HepG2 (cell line): ENCODE measurements around the gene CTNNA1. TPM values are rescaled to one million over a fixed set of nuclear protein-coding genes. Genes with fewer than 3 reads are reported as not detected.

ENCODE experiments used
- ATAC-seq: fragments of 200-7000 bp; cut with Tn5 transposase; 3 replicates; pipeline ENCODE4 v1.9.1; 2020; ENCODE audit warnings: mild to moderate bottlenecking, moderate library complexity
- BruUV-seq: library from RNA; stranded (reverse); fragments of 400-500 nt; replicated peaks from 2 replicates; lab custom pipeline; 2021; lab: Mats Ljungman, UMichigan
- CTCF ChIA-PET: fragments of 300-600 bp; formaldehyde crosslinking; extraction: SDS; loops from one replicate; lab custom pipeline; 2021; ENCODE audit warnings: low total read pairs, inconsistent platforms, low intra/inter-chr PET ratio; lab: Yijun Ruan, JAX
- POLR2A ChIA-PET: fragments of 350-600 bp; sonication (Branson Sonifier 250); formaldehyde crosslinking; loops from one replicate; lab custom pipeline; 2020; ENCODE audit warnings: antibody characterized with exemption, inconsistent platforms; lab: Yijun Ruan, JAX
- DNase-seq: peaks from one replicate; pipeline ENCODE4 v3.0.0-alpha.2; 2015; ENCODE audit warnings: low spot score
- FAIRE-seq: peaks from 3 replicates; lab custom pipeline; 2011; peaks lifted over from hg19 to GRCh38; lab: Jason Lieb, UNC
- H2AFZ ChIP-seq: one replicate; pipeline ENCODE4 v1.6.1; 2011; ENCODE audit warnings: low read length, inconsistent platforms
- H3K27ac ChIP-seq: fragments of 300-600 bp; 3 replicates; pipeline ENCODE4 v1.8.0; 2011; ENCODE audit warnings: mixed run types, mild to moderate bottlenecking, mixed read lengths, low read length, inconsistent platforms; ENCODE audit not compliant: insufficient read depth; ENCODE audit errors: extremely low read length
- H3K27me3 ChIP-seq, 2 experiments: fragments of 200-600 bp in 1 of 2; 2 replicates in 1 of 2; 3 replicates in 1 of 2; pipeline versions ENCODE4 v1.6.0 to v1.8.0; 2011; ENCODE audit warnings: low read length in 2 of 2, mild to moderate bottlenecking in 2 of 2, moderate library complexity in 2 of 2, inconsistent platforms in 1 of 2; ENCODE audit not compliant: insufficient read depth in 2 of 2, control insufficient read depth in 1 of 2
- H3K36me3 ChIP-seq, 2 experiments: fragments of 200-600 bp in 1 of 2; replicated peaks in 1 of 2; 2 replicates in 1 of 2; 3 replicates in 1 of 2; pipeline versions ENCODE4 v1.5.1 to v1.8.0; 2011; ENCODE audit warnings: low read length in 2 of 2, inconsistent platforms in 1 of 2; ENCODE audit not compliant: insufficient read depth in 2 of 2, control insufficient read depth in 1 of 2
- H3K4me1 ChIP-seq: 2 replicates; pipeline ENCODE4 v1.5.1; 2012; ENCODE audit warnings: low read length, inconsistent platforms; ENCODE audit not compliant: insufficient read depth
- H3K4me2 ChIP-seq: 2 replicates; pipeline ENCODE4 v1.6.0; 2011; ENCODE audit warnings: low read depth, low read length, inconsistent platforms
- H3K4me3 ChIP-seq, 3 experiments: fragments of 200-600 bp in 1 of 3; sonication (generic), shearing (Covaris generic) in 1 of 3; replicated peaks in 1 of 3; 2 replicates each; pipeline ENCODE4 v1.5.1; 2011 to 2016; ENCODE audit warnings: low read length in 3 of 3, inconsistent platforms in 2 of 3, low read depth in 2 of 3, mild to moderate bottlenecking in 2 of 3, control low read depth in 1 of 3, mixed read lengths in 1 of 3; ENCODE audit not compliant: insufficient read depth in 1 of 3
- H3K79me2 ChIP-seq: one replicate; pipeline ENCODE4 v1.6.1; 2011; ENCODE audit warnings: low read length, inconsistent platforms; ENCODE audit not compliant: insufficient read depth
- H3K9ac ChIP-seq: 2 replicates; pipeline ENCODE4 v1.6.0; 2011; ENCODE audit warnings: mild to moderate bottlenecking, low read depth, low read length, inconsistent platforms; ENCODE audit not compliant: insufficient read depth
- H3K9me3 ChIP-seq: 2 replicates; pipeline ENCODE4 v1.5.1; 2012; ENCODE audit warnings: mild to moderate bottlenecking, low read length
- H4K20me1 ChIP-seq: 2 replicates; pipeline ENCODE4 v1.6.0; 2011; ENCODE audit warnings: inconsistent platforms, mild to moderate bottlenecking, low read length, moderate library complexity; ENCODE audit not compliant: insufficient read depth
- DNMT1 ChIP-seq: sonication (generic); formaldehyde crosslinking; IDR thresholded peaks from 2 replicates; pipeline ENCODE4 v1.5.1; 2020; ENCODE audit warnings: mild to moderate bottlenecking, missing genetic modification reagents
- E2F2 ChIP-seq: sonication (generic); formaldehyde crosslinking; IDR thresholded peaks from 2 replicates; pipeline ENCODE4 v1.4.0; 2020; ENCODE audit warnings: missing genetic modification reagents, borderline replicate concordance
- EED ChIP-seq: sonication (generic); formaldehyde crosslinking; IDR thresholded peaks from 2 replicates; pipeline ENCODE4 v1.5.0; 2020; ENCODE audit warnings: mild to moderate bottlenecking, missing genetic modification reagents
- FOXK2 ChIP-seq: fragments of 450-650 bp; IDR thresholded peaks from 2 replicates; pipeline ENCODE4 v1.6.1; 2016
- IRF1 ChIP-seq: sonication (generic); formaldehyde crosslinking; IDR thresholded peaks from 2 replicates; pipeline ENCODE4 v1.4.0; 2020; ENCODE audit warnings: low read depth, mild to moderate bottlenecking, missing genetic modification reagents
- NRL ChIP-seq: sonication (generic); formaldehyde crosslinking; IDR thresholded peaks from 2 replicates; pipeline ENCODE4 v1.5.0; 2020; ENCODE audit warnings: missing genetic modification reagents, mild to moderate bottlenecking, moderate library complexity, borderline replicate concordance
- PAX8 ChIP-seq: sonication (generic); formaldehyde crosslinking; IDR thresholded peaks from 2 replicates; pipeline ENCODE4 v1.8.0; 2022; ENCODE audit warnings: mild to moderate bottlenecking, missing genetic modification reagents, borderline replicate concordance
- ZKSCAN8 ChIP-seq: IDR thresholded peaks from 2 replicates; pipeline ENCODE4 v1.6.1; 2016; ENCODE audit warnings: borderline replicate concordance, missing genetic modification reagents, missing compliant biosample characterization
- ZNF619 ChIP-seq: sonication (generic); formaldehyde crosslinking; IDR thresholded peaks from 2 replicates; pipeline ENCODE4 v1.4.0; 2020; ENCODE audit warnings: mild to moderate bottlenecking, missing genetic modification reagents
- WGBS: methylation state at CpG from one replicate; pipeline ENCODE4 v1.1.6; 2017; ENCODE audit warnings: low lambda C conversion rate; 5-methylcytosine and 5-hydroxymethylcytosine counted together
- in situ Hi-C: cut with HindIII; loops from 2 replicates; pipeline ENCODE4 v1.10.0; 2017; ENCODE audit warnings: low pct_unique_long_range_greater_than_20kb; ENCODE audit not compliant: extremely low pct_ligation_motif_present
- intact Hi-C: fragments of 100-400 bp; cut with micrococcal nuclease; formaldehyde crosslinking; loops from one replicate; pipeline ENCODE4 v1.10.0; 2022; ENCODE audit not compliant: unreplicated experiment
- polyA plus RNA-seq, 8 experiments: library from polyadenylated mRNA; depleted of rRNA in 3 of 8; stranded (reverse) in 7 of 8; unstranded in 1 of 8; fragments of >200 nt; fragmentation: Illumina TruSeq in 4 of 8; extraction: Trizol in 4 of 8; gene quantifications; 2 replicates each; pipeline versions ENCODE4 v1.2.1 to v1.2.3, GENCODE V29; 2011 to 2016; ENCODE audit warnings: low read depth in 4 of 8, missing spikeins in 1 of 8, mixed read lengths in 1 of 8; ENCODE audit not compliant: insufficient read depth in 1 of 8
- total RNA-seq, 5 experiments: library from RNA; depleted of rRNA; stranded (reverse); fragments of >200 nt; fragmentation: Illumina TruSeq; extraction: Trizol; gene quantifications; 2 replicates each; pipeline ENCODE4 v1.2.3, GENCODE V29; 2016; ENCODE audit warnings: low read depth in 1 of 5
- TF ChIP-seq, protein P1 (sequence below): sonication (generic); formaldehyde crosslinking; IDR thresholded peaks from 2 replicates; pipeline ENCODE4; 2020; ENCODE audit warnings: missing genetic modification reagents, mild to moderate bottlenecking, borderline replicate concordance
- TF ChIP-seq, protein P2 (sequence below): sonication (generic); formaldehyde crosslinking; IDR thresholded peaks from 2 replicates; pipeline ENCODE4 v1.8.0; 2022; ENCODE audit warnings: missing genetic modification reagents, mild to moderate bottlenecking, borderline replicate concordance
- TF ChIP-seq, protein P3 (sequence below): sonication (generic); formaldehyde crosslinking; IDR thresholded peaks from 2 replicates; pipeline ENCODE4 v1.8.0; 2022; ENCODE audit warnings: mild to moderate bottlenecking, missing genetic modification reagents
- TF ChIP-seq, protein P4 (sequence below): sonication (generic); formaldehyde crosslinking; IDR thresholded peaks from 2 replicates; pipeline ENCODE4 v1.4.0; 2020; ENCODE audit warnings: mild to moderate bottlenecking, missing genetic modification reagents

Gene CTNNA1
- total and polyA plus RNA-seq, 2 of the 13 experiments (the other 11 are each of a cell fraction or from before 2014, with no cell fraction given): 66.8 to 162 TPM

DNA sequence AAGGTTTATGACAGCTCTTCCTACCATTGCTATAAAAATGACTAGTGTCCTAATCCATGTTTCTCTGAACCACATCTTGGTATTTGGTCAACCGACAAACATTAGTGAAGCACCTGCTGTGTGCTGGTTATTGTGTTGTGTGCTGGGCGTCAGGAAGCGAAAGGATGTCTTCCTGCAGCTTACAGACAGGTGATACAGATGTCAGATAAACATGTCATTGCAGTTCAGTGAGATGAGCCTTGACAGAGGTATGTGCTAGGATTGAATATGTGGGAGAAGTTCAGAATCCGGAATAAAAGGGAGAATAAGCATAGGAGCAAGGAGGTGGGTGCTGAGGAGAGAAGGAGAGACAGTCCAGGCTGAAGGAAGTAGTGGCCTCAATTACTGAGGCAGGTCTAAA is 20.3 kb upstream of the CTNNA1 start (continued):
- no peak for TF ChIP-seq ZNF619

DNA sequence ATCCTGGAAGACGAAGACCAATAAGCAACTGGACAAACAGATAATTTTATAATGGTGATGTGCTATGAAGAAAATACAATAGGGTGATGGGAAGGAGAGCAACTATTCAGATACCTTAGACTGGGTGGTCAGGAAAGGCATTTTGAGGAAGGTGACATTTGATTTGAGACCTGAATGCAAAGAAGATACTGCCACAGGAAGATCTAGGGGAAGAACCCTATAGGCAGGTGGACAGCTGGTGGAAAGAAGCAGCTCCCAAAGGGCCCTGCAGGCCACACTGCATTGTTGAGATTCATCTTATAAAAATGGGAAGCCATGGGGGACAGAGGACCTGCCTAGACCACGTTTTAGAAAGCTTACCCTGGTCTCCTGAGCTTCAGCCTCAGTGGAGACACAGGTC is 19.7 kb upstream of the CTNNA1 start:
- in situ Hi-C loops: no loop called here
- H3K27ac ChIP-seq: no peak overlapping the region
- ChIA-PET CTCF (no interaction called here), POLR2A (no interaction called here)
- no peaks in the 10 kb centered on the region for H4K20me1 ChIP-seq
- H3K27me3 ChIP-seq: no peaks in the 10 kb centered on the region
- 39% methylated on average over 2 of the region's 2 CpGs for whole genome bisulfite sequencing
- H2AFZ ChIP-seq: no peak overlapping the region
- intact Hi-C loops: no loop called here
- BruUV-seq: no TSS peak
- H3K4me1 ChIP-seq: peaks cover 47% of the 10 kb centered on the region
- no peaks in the 10 kb centered on the region for H3K9me3 ChIP-seq
- no peaks in the 10 kb centered on the region for H3K36me3 ChIP-seq
- H3K4me2 ChIP-seq: no peak overlapping the region
- no peak for ATAC-seq
- H3K4me3 ChIP-seq: no peak overlapping the region
- no peak for DNase-seq
- H3K9ac ChIP-seq: no peak overlapping the region
- H3K79me2 ChIP-seq: no peaks in the 10 kb centered on the region
- no peak for FAIRE-seq
- no peak for TF ChIP-seq NRL (CRISPR knock-in tag)
- TF ChIP-seq, protein P1, sequence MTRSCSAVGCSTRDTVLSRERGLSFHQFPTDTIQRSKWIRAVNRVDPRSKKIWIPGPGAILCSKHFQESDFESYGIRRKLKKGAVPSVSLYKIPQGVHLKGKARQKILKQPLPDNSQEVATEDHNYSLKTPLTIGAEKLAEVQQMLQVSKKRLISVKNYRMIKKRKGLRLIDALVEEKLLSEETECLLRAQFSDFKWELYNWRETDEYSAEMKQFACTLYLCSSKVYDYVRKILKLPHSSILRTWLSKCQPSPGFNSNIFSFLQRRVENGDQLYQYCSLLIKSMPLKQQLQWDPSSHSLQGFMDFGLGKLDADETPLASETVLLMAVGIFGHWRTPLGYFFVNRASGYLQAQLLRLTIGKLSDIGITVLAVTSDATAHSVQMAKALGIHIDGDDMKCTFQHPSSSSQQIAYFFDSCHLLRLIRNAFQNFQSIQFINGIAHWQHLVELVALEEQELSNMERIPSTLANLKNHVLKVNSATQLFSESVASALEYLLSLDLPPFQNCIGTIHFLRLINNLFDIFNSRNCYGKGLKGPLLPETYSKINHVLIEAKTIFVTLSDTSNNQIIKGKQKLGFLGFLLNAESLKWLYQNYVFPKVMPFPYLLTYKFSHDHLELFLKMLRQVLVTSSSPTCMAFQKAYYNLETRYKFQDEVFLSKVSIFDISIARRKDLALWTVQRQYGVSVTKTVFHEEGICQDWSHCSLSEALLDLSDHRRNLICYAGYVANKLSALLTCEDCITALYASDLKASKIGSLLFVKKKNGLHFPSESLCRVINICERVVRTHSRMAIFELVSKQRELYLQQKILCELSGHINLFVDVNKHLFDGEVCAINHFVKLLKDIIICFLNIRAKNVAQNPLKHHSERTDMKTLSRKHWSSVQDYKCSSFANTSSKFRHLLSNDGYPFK (CRISPR knock-in tag): no peak
- TF ChIP-seq ZKSCAN8 (CRISPR knock-in tag): no peak
- TF ChIP-seq, protein P2, sequence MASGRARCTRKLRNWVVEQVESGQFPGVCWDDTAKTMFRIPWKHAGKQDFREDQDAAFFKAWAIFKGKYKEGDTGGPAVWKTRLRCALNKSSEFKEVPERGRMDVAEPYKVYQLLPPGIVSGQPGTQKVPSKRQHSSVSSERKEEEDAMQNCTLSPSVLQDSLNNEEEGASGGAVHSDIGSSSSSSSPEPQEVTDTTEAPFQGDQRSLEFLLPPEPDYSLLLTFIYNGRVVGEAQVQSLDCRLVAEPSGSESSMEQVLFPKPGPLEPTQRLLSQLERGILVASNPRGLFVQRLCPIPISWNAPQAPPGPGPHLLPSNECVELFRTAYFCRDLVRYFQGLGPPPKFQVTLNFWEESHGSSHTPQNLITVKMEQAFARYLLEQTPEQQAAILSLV (CRISPR knock-in tag): no peak
- TF ChIP-seq, protein P3, sequence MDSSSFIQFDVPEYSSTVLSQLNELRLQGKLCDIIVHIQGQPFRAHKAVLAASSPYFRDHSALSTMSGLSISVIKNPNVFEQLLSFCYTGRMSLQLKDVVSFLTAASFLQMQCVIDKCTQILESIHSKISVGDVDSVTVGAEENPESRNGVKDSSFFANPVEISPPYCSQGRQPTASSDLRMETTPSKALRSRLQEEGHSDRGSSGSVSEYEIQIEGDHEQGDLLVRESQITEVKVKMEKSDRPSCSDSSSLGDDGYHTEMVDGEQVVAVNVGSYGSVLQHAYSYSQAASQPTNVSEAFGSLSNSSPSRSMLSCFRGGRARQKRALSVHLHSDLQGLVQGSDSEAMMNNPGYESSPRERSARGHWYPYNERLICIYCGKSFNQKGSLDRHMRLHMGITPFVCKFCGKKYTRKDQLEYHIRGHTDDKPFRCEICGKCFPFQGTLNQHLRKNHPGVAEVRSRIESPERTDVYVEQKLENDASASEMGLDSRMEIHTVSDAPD: no peak
- TF ChIP-seq EED (CRISPR knock-in tag): no peak
- TF ChIP-seq PAX8: no peak
- TF ChIP-seq DNMT1: no peak
- no peak for TF ChIP-seq FOXK2
- TF ChIP-seq, protein P4, sequence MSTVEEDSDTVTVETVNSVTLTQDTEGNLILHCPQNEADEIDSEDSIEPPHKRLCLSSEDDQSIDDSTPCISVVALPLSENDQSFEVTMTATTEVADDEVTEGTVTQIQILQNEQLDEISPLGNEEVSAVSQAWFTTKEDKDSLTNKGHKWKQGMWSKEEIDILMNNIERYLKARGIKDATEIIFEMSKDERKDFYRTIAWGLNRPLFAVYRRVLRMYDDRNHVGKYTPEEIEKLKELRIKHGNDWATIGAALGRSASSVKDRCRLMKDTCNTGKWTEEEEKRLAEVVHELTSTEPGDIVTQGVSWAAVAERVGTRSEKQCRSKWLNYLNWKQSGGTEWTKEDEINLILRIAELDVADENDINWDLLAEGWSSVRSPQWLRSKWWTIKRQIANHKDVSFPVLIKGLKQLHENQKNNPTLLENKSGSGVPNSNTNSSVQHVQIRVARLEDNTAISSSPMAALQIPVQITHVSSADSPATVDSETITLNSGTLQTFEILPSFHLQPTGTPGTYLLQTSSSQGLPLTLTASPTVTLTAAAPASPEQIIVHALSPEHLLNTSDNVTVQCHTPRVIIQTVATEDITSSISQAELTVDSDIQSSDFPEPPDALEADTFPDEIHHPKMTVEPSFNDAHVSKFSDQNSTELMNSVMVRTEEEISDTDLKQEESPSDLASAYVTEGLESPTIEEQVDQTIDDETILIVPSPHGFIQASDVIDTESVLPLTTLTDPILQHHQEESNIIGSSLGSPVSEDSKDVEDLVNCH: no peak
- no peak for TF ChIP-seq IRF1 (CRISPR knock-in tag)
- no peak for TF ChIP-seq E2F2
